Gastroesophageal sphincter (tissue), 3 donors: ENCODE data around the gene SLC43A2.
A peak's percentile ranks its signal among the peaks of the same experiment; 100 is the strongest.

Source experiments
- CTCF ChIP-seq, 4 experiments: fragments of 200-600 bp in 2 of 4; fragments of 450-650 bp in 2 of 4; sonication (generic) in 1 of 4; IDR thresholded peaks; one replicate each; pipeline ENCODE4 v1.5.1; 2017 to 2019; ENCODE audit warnings: antibody characterized with exemption in 4 of 4, mild to moderate bottlenecking in 2 of 4, moderate library complexity in 2 of 4
- POLR2A ChIP-seq, 2 donors: fragments of 450-650 bp; IDR thresholded peaks; one replicate each; pipeline ENCODE4 v1.6.1; 2017; ENCODE audit warnings: antibody characterized with exemption in 2 of 2, mild to moderate bottlenecking in 2 of 2, moderate library complexity in 1 of 2
- POLR2AphosphoS5 ChIP-seq: sonication (generic); formaldehyde crosslinking; IDR thresholded peaks from one replicate; pipeline ENCODE4 v1.6.1; 2017; ENCODE audit warnings: antibody characterized with exemption

GRCh38 chr17:1561420-1562175 is 67.0 kb downstream of the SLC43A2 start:
- TF ChIP-seq CTCF (IDR thresholded peaks at IDR 0.05), result peak in 3 of 4 experiments; percentile 36 to 46 (median 45)
- no peak for TF ChIP-seq POLR2AphosphoS5
- TF ChIP-seq POLR2A (IDR thresholded peaks at IDR 0.05), result no peak
